A673 (cell line): ENCODE measurements around the gene RNH1. TPM values are rescaled to one million over a fixed set of nuclear protein-coding genes. Genes with fewer than 3 reads are reported as not detected.

Experiments
- BruUV-seq: library from RNA; stranded (reverse); fragments of 400-500 nt; replicated peaks from 2 replicates; lab custom pipeline; 2021; lab: Mats Ljungman, UMichigan
- CTCF ChIA-PET: fragments of 300-600 bp; sonication (Branson Sonifier 250); formaldehyde crosslinking; loops from one replicate; lab custom pipeline; 2022; ENCODE audit warnings: antibody characterized with exemption; lab: Charles Lee
- POLR2A ChIA-PET: fragments of 300-600 bp; sonication (Branson Sonifier 250); formaldehyde crosslinking; loops from one replicate; lab custom pipeline; 2022; ENCODE audit warnings: antibody characterized with exemption; ENCODE audit not compliant: low non-redundant PET; lab: Charles Lee
- DNase-seq: peaks from one replicate; pipeline ENCODE4 v3.0.0-alpha.2; 2015; ENCODE audit warnings: low spot score
- H3K27ac ChIP-seq: fragments of 200-600 bp; sonication (generic); 2 replicates; pipeline ENCODE4 v1.5.1; 2016; ENCODE audit warnings: mixed run types, low read depth, mild to moderate bottlenecking, mixed read lengths, antibody characterized with exemption, low read length; ENCODE audit not compliant: poor library complexity, severe bottlenecking
- H3K27me3 ChIP-seq: fragments of 200-600 bp; sonication (generic); replicated peaks from 2 replicates; pipeline ENCODE4 v1.6.1; 2017; ENCODE audit warnings: mixed run types, low read depth, mild to moderate bottlenecking, mixed read lengths, antibody characterized with exemption, low read length; ENCODE audit not compliant: insufficient read depth, poor library complexity
- H3K36me3 ChIP-seq: fragments of 200-600 bp; sonication (generic); 2 replicates; pipeline ENCODE4 v1.6.1; 2016; ENCODE audit warnings: mixed run types, mild to moderate bottlenecking, mixed read lengths, antibody characterized with exemption, low read length; ENCODE audit not compliant: insufficient read depth, poor library complexity, severe bottlenecking
- H3K4me1 ChIP-seq: fragments of 200-600 bp; sonication (generic); 2 replicates; pipeline ENCODE4 v1.6.1; 2017; ENCODE audit warnings: mixed run types, mild to moderate bottlenecking, mixed read lengths, antibody characterized with exemption, low read length; ENCODE audit not compliant: insufficient read depth, poor library complexity, severe bottlenecking
- H3K4me3 ChIP-seq: fragments of 200-600 bp; sonication (generic); 2 replicates; pipeline ENCODE4 v1.5.1; 2016; ENCODE audit warnings: low read depth, mixed run types, mild to moderate bottlenecking, mixed read lengths, low read length; ENCODE audit not compliant: poor library complexity, severe bottlenecking
- H3K9me3 ChIP-seq: fragments of 200-600 bp; sonication (generic); 2 replicates; pipeline ENCODE4 v1.6.1; 2016; ENCODE audit warnings: mixed run types, low read depth, mild to moderate bottlenecking, mixed read lengths, antibody characterized with exemption, low read length; ENCODE audit not compliant: poor library complexity, severe bottlenecking
- CTCF ChIP-seq: fragments of 300-800, 200-600 bp; sonication (generic); conservative IDR thresholded peaks from 2 replicates; pipeline ENCODE4 v1.5.1; 2017; ENCODE audit warnings: low read depth, mild to moderate bottlenecking, antibody characterized with exemption, low read length, moderate library complexity, mixed read lengths
- EZH2 ChIP-seq: fragments of 200-600 bp; sonication (generic); IDR thresholded peaks from 2 replicates; pipeline ENCODE4 v1.6.1; 2017; ENCODE audit warnings: borderline replicate concordance, low read depth, mild to moderate bottlenecking, mixed read lengths, antibody characterized with exemption, low read length; ENCODE audit not compliant: poor library complexity, severe bottlenecking
- intact Hi-C: fragments of 100-400 bp; cut with micrococcal nuclease; formaldehyde crosslinking; loops from one replicate; pipeline ENCODE4 v1.10.0; 2022; ENCODE audit not compliant: unreplicated experiment
- total RNA-seq: library from RNA; stranded (reverse); gene quantifications from 2 replicates; pipeline ENCODE4 v1.2.3, GENCODE V29; 2021

RNH1 gene
- total RNA-seq, 1 experiment from 2014 or later = 95.4 TPM

- POLR2A ChIA-PET = no interaction called here
- Histone ChIP-seq H3K27me3 (no peaks in the 10 kb centered on the region), H3K4me1 (no peaks in the 10 kb centered on the region), H3K27ac (no peak overlapping the region), H3K36me3 (no peaks in the 10 kb centered on the region), H3K4me3 (no peak overlapping the region), H3K9me3 (no peaks in the 10 kb centered on the region)
- no peak for DNase-seq
- no peak for TF ChIP-seq CTCF
- TF ChIP-seq EZH2 = no peak
- BruUV-seq = no TSS peak
- intact Hi-C loops = no loop called here
- CTCF ChIA-PET = no interaction called here
Measured at GRCh38 chr11:516400-516799, 9.4 kb upstream of the RNH1 start.

GRCh38 chr11:515131-515530, 8.1 kb upstream of the RNH1 start:
- Histone ChIP-seq H3K36me3 (no peaks in the 10 kb centered on the region), H3K9me3 (no peaks in the 10 kb centered on the region), H3K4me3 (no peak overlapping the region), H3K27ac (no peak overlapping the region), H3K4me1 (no peaks in the 10 kb centered on the region), H3K27me3 (no peaks in the 10 kb centered on the region)
- ChIA-PET POLR2A (no interaction called here), CTCF (no interaction called here)
- no peak for TF ChIP-seq EZH2
- TF ChIP-seq CTCF = no peak
- no peak for DNase-seq
- BruUV-seq = no TSS peak
- intact Hi-C loops = no loop called here

GRCh38 chr11:514606-515005, 7.6 kb upstream of the RNH1 start:
- BruUV-seq = no TSS peak
- H3K4me1 ChIP-seq = no peaks in the 10 kb centered on the region
- no peak overlapping the region for H3K4me3 ChIP-seq
- no peaks in the 10 kb centered on the region for H3K27me3 ChIP-seq
- H3K27ac ChIP-seq = no peak overlapping the region
- no peaks in the 10 kb centered on the region for H3K36me3 ChIP-seq
- intact Hi-C loops = no loop called here
- H3K9me3 ChIP-seq = no peaks in the 10 kb centered on the region
- DNase-seq = no peak
- TF ChIP-seq CTCF (no peak), EZH2 (no peak)
- ChIA-PET POLR2A (no interaction called here), CTCF (no interaction called here)
